DND-41 (cell line): ENCODE measurements around the gene B4GALT5.

ENCODE experiments used
- CTCF ChIP-seq: IDR thresholded peaks from 2 replicates; pipeline ENCODE4 v1.5.1; 2012; ENCODE audit warnings: borderline replicate concordance, low read length, moderate library complexity, mild to moderate bottlenecking; ENCODE audit not compliant: poor library complexity, severe bottlenecking; ENCODE audit errors: extremely low read depth
- EZH2 ChIP-seq: IDR thresholded peaks from 3 replicates; pipeline ENCODE4 v1.6.1; 2012; ENCODE audit warnings: borderline replicate concordance, low read depth, mild to moderate bottlenecking, moderate library complexity, low read length, inconsistent platforms; ENCODE audit not compliant: severe bottlenecking

DNA sequence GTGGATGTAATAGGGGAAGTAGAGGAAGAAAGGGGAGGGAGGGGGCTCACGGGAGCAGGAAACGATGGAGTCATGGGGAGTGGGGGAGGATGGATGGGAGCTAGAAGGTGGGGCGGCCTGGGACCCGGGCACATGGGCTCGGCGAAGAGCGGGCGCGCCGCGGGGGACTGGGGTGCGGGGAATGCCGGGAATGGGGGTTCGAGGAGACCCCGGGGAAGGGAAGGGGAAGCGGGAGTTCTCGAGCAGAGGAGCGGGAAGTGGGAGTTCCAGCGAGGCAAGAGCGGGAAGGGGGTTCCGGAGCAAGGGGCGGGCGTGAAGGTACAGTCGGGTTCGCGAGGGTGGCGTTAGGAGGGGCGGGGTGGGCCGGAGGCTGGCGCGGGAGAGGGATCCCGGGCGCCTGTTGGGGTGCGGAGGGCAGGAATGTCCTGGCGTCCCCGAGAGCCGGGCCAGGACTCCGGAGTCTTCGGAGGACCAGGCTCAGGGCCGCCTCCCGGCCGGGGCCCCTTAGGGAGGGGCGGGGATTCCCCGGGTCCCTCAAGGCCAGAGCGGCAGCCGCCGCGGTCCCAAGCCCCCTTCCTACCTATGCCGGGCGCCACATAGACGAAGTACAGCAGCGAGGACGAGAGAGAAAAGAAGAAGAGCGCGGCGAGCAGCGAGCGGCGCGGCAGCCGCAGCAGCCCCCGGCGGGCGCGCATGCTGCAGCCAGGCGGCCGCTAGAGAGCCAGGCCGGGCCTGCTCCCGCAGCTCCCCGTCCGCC is 504 bp downstream of the B4GALT5 start:
- TF ChIP-seq CTCF (no peak), EZH2 (no peak)
